Stimulated activated CD8-positive, alpha-beta memory T cell treated with anti-CD3 and anti-CD28 coated beads, Interleukin-2, amount 100 ng/mL, for 48 hours (primary cell): ENCODE measurements around the gene APCDD1.
"Not testable (repeated sequence)": the region's sequence is repeated elsewhere in the genome, so short reads cannot be mapped to it uniquely, and the experiment has no call there.

Experiments
- DNase-seq, 2 donors: peaks; one replicate each; pipeline ENCODE4 v3.0.0-alpha.2; 2020; ENCODE audit warnings: low read depth in 2 of 2

Gene APCDD1

GRCh38 chr18:10462597-10462996 is 8.2 kb downstream of the APCDD1 start:
- no peak for DNase-seq

GRCh38 chr18:10463096-10463495 is 8.7 kb downstream of the APCDD1 start:
- no peak for DNase-seq

DNA sequence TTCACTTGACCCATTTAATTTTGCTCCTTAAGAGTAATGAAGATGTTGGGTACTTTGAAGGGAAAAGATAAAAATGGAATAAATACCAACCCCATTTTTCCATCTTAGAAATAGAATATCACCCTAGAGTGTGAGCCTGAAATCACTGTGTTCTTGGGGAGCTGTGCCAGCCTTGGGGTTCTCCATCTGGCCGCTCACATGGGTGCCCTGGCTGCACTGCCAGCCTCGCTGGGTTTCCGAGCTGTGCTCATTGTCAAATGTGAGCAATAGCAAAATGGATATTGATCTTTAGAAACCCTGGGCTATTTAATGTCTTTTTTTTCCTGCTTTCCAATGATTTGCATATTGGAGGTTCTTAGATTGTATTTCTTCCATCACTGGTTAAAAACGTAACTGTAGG is 9.3 kb downstream of the APCDD1 start:
- no peak for DNase-seq

DNA sequence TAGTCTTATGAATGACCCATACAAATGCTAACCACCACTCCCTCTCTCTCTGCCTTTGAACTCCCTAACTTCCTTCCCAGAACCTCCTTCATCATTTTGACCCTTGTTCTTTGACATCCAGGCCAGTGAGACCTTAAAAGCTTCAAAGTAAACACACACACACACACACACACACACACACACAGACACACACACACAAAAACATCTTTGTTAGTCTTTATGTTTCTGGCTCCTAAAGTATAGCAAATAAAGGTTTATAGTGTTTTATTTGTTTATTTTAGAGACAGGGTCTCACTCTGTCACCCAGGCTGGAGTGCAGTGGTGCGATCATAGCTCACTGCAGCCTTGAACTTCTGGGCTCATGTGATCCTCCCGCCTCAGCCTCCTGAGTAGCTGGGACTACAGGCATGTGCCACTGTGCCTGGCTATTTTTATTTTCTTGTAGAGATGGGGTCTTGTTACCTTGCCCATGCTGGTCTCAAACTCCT is 9.8 kb downstream of the APCDD1 start:
- DNase-seq = not testable (repeated sequence)

GRCh38 chr18:10465174-10465939 is 10.9 kb downstream of the APCDD1 start:
- DNase-seq = no peak

GRCh38 chr18:10470429-10470828 is 16.0 kb downstream of the APCDD1 start:
- no peak for DNase-seq

DNA sequence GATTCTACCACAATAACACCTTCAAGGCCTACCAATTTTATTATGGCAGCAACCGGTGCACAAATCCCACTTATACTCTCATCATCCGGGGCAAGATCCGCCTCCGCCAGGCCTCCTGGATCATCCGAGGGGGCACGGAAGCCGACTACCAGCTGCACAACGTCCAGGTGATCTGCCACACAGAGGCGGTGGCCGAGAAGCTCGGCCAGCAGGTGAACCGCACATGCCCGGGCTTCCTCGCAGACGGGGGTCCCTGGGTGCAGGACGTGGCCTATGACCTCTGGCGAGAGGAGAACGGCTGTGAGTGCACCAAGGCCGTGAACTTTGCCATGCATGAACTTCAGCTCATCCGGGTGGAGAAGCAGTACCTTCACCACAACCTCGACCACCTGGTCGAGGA is 17.1 kb downstream of the APCDD1 start:
- DNase-seq = no peak

- no peak for DNase-seq
These were observed 18.7 kb downstream of the APCDD1 start for GRCh38 chr18:10473132-10473531.

GRCh38 chr18:10474309-10474708 is 19.9 kb downstream of the APCDD1 start:
- no peak for DNase-seq

- no peak for DNase-seq
These were observed 20.8 kb downstream of the APCDD1 start for GRCh38 chr18:10475276-10475653.

- DNase-seq = no peak
These were observed 21.3 kb downstream of the APCDD1 start for GRCh38 chr18:10475654-10476291.

DNA sequence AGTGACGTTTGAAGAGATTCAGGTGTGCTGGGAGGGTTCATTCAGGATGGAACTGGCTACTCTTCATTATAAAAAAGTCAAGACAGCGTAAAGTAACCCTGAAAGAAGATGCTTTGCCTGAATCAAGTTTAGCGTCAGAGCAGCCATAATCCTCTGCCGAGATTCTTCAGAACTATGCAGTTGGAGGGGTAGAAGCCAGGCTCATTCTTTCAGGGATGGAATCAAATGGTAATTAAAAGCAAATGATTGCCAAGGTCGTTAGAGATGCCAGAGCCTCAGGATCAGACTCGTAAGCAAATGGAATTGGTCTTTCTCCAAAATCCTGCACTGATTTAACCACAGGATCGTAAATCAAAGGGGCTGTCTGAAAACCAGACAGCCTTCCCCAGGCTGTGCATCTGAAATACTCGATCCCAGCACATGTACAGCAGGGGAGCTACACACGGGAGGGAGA is 21.9 kb downstream of the APCDD1 start:
- DNase-seq = no peak

DNA sequence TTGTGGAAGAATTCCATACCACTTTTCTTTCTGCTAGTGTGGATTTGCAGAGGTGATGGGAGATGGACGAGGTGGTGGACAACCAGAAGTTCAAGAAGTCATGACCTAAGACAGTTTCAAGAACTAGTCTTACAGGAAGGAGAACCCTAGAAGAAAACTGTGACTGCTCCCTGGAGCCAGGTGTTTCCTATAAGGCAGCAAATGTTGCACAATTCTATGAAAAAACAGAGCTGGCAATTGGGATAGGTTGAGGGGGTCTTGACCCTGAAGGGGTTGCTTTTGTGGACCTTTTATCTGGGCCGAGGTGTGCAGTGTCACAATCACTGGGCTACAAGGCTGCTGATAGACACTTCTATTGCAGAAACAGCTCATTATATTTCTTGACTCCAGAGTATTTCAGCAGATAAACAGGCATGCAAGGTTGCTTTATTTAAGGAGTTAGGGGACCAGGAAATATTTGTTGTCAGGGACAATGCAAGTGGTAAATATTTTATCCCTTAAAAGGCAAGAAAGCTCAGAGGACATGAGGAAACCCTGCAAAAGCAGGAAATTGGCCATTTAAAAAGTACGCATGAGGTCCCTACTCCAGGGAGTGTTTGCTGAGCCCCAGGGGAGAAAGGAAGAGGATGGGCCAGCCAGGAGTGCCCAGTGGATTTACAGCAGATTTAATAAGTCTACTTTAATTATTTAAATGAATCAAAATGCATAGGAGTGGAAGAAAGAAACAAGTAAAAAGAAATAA is 22.9 kb downstream of the APCDD1 start:
- DNase-seq = no peak

DNA sequence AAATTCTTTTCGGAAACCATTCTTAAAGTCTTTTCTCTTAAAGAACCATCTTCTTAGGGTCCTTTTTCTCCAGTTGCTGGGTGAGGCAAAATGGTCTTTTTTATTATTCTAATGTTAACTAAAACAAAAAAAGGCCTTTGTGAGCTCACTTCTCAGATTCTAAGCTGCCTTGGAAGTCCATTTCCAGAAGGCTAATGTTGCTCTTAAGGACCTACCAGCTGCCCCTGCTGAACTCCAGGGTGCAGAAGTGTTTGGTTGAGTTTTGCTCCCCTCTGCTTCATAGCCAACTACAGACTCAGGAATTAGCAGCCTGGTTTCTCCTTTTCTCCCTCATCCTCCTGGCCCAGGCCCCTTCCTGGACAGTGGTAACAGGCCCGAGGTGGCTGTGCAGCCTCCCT is 23.4 kb downstream of the APCDD1 start:
- no peak for DNase-seq

DNA sequence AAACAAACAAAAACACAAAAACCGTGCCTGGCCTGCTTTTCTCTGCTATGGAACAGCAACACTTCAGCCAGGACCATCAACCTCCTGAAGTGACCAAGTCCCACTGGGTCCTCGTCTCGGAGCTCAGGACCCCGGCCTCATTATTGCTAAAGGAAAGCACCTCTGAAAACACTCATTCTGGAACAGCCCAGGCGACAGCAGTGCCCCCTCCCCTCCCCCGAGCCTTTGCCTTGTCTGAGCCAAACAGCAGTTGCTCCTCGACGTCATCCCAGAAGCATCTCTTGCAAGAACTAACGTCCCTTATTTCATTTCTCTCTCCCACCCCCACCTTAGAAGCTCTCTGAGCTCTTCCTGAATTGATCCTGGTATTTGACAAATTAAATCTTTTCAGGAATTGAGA is 27.4 kb downstream of the APCDD1 start:
- DNase-seq = no peak

GRCh38 chr18:10482363-10482984 is 28.0 kb downstream of the APCDD1 start:
- DNase-seq = no peak

- DNase-seq = no peak
These were observed 28.8 kb downstream of the APCDD1 start for GRCh38 chr18:10482985-10483949.

- no peak for DNase-seq
These were observed 31.0 kb downstream of the APCDD1 start for GRCh38 chr18:10485475-10485874.

DNA sequence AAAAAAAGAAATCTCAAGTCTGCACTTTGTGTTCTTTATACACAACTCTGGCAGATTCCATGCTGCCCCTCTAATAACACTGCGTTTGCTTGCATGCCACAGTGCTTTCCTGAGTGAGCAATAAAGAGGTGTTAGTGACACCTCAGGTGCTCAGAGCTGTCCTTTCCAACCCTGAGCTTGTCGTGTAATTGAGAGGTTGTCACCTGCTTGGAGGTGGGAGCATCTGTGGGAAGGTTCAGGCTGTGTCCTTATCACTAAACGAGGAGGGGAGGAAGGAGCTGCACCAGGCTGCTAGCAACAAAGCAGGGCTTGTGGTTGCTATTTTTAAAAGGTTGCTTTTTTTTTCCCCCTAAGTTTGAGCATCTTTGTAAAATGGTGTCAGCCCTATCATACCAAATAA is 31.9 kb downstream of the APCDD1 start:
- DNase-seq = no peak

DNA sequence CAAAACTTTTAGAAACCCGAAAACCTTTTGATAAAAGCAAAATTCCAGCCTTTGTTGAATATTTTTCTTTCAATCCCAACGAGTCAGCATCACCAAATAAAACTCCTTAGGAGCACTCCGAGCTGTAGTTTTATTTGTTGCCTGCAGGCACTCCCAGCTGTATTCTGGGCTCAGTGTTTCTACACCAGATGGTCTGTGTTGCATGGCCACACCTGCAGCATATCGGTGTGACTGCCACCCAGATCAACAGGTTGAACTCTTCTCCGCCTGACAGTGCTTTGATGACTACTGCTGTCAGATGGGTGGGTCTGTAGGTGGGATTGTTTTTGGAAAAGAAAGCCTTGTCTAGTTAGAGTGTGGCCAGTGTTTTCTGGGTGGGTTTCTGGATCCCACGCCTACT is 32.7 kb downstream of the APCDD1 start:
- DNase-seq = no peak

DNA sequence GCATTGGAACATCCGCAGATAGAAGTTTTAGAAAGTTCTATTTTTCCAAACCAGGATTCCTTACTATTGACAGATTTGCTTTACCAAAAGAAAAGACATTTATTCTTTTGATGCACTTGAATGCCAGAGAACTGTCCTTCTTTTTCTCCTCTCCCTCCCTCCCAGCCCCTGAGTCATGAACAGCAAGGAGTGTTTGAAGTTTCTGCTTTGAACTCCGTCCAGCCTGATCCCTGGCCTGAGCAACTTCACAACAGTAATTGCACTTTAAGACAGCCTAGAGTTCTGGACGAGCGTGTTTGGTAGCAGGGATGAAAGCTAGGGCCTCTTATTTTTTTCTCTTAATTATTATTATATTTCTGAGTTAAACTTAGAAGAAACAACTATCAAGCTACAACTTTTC is 33.6 kb downstream of the APCDD1 start:
- no peak for DNase-seq
